HG03280 (cell line): ENCODE data around the gene TAF7L.

Source experiments
- ATAC-seq: cut with Tn5 transposase; IDR thresholded peaks from one replicate; pipeline ENCODE4 v1.9.1; 2021; ENCODE audit warnings: mild to moderate bottlenecking, moderate library complexity; ENCODE audit not compliant: unreplicated experiment

Gene TAF7L

GRCh38 chrX:101223226-101223625, 67.9 kb downstream of the TAF7L start:
- no peak for ATAC-seq

DNA sequence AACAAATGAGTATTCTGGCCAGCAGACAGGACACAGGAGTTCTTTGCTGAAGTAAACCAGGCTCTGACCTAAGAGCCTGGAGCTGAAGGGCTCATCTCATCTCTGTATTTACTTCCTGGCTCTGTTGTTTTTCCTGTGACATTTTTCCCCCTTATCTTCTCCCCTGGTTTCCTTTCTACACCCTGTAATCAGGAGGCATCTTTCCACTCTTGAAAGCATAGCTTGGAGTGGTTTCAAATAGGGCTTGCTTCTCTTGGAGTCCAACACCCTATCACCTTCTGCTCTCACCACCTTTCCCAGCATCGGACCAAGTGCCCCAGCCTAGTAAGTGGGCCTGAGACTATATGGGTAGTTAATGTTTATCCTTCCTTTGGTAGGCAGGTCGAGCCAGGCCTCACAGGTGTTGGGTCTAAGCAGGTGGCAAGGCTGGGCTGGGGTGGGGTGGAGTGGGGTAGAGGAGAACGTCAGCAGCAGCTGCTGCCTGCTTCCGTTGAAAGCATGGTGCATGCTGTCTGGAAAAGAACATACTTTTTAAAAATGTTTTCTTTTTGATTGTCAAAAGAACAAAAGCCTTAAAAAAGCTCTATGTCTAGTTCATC, 70.4 kb downstream of the TAF7L start:
- ATAC-seq: no peak

DNA sequence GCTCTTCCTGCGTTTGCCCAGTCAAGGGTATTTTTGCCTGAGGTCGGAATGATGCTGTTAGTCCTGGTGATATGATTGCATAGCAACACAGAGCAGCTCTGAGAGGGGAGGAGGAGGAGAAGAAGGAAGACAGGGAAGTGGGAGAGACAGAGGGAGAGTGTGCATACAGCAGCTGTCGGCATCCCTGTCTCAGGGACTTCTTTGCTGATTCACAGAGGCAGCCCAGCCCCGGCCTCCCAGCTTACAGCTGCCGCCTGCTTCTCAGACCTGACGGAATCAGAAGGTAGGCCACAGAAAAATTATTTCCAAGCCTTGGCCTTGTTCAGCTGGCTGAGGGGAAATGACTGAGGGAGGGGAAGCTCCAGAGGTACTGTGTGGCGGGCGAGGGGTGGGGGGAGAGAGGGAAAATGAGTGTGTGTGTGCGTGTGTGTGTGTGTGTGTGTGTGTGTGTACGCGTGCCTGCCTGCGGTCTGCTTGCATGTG, 71.2 kb downstream of the TAF7L start:
- no peak for ATAC-seq

DNA sequence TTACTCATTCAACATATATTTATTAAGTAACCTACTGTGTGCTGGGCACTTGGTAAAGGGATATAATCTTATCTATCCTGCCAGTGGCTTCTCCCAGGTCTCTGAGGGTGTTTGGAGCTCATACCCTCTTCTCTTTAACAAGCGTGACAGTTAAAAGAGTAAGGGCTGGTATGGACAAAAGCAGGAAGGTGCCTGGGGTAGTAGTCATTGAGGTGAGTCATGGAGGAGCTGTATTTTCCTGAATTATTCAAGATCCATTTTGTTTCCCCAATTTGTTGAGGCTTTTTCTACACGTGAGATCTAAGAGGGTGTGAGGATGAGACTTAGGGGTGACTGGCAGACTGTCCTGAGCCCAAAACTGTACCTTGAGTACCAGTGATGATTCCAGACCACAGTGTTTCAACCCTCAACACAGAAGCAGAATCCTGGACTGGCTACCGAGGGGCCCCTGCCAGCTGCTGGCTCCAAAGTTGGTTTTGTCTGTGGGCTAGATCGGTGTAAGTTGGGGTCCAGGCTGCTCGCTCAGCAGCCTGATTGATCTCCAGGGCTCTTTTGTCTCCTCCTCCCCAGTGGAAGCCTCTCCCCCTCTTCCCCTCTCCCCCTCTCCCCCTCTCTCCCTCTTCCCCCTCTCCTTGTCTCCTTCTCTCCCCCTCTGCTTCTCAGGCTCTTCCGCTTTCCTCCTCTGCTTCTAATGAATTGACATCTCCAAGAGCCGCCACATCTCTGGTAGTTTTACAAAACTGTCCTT, 71.8 kb downstream of the TAF7L start, which contains the start of gene DRP2:
DRP2 (plus strand) TSS at position 671 of the 748 bp plus-strand sequence. CDS start 11,862 bp downstream, outside the sequence.
- no peak for ATAC-seq
